WTC11 (cell line): ENCODE results near the gene NCKAP5L. TPM values are rescaled to one million over a fixed set of nuclear protein-coding genes. Genes with fewer than 3 reads are reported as not detected.

Source experiments
- ATAC-seq: fragments of 200-7000 bp; cut with Tn5 transposase; 2 replicates; pipeline ENCODE4 v1.10.0; 2021; ENCODE audit warnings: mild to moderate bottlenecking, moderate library complexity
- CTCF ChIA-PET: fragments of 300-600 bp; sonication (Branson Sonifier 250); formaldehyde crosslinking; loops from one replicate; lab custom pipeline; 2021; ENCODE audit warnings: antibody characterized with exemption; lab: Charles Lee
- POLR2A ChIA-PET: fragments of 350-600 bp; sonication (Branson Sonifier 250); formaldehyde crosslinking; loops from one replicate; lab custom pipeline; 2021; ENCODE audit warnings: antibody characterized with exemption; lab: Charles Lee
- DNase-seq: peaks from one replicate; pipeline ENCODE4 v3.0.0; 2021; ENCODE audit warnings: low spot score
- H3K27ac Mint-ChIP-seq: 2 replicates; pipeline ENCODE4 v1.8.0; 2021; ENCODE audit warnings: mixed read lengths
- H3K27me3 Mint-ChIP-seq: 2 replicates; pipeline ENCODE4 v1.8.0; 2021; ENCODE audit warnings: low read depth, mild to moderate bottlenecking, moderate library complexity, mixed read lengths
- H3K36me3 Mint-ChIP-seq: 2 replicates; pipeline ENCODE4 v1.8.0; 2021; ENCODE audit warnings: mixed read lengths
- H3K4me1 Mint-ChIP-seq: 2 replicates; pipeline ENCODE4 v1.8.0; 2022; ENCODE audit warnings: mixed read lengths
- H3K4me3 Mint-ChIP-seq: 2 replicates; pipeline ENCODE4 v1.8.0; 2021; ENCODE audit warnings: mild to moderate bottlenecking, moderate library complexity, mixed read lengths
- H3K9me3 Mint-ChIP-seq: 2 replicates; pipeline ENCODE4 v1.8.0; 2021; ENCODE audit warnings: mixed read lengths
- CREM ChIP-seq: sonication (generic); formaldehyde crosslinking; IDR thresholded peaks from 2 replicates; pipeline ENCODE4 v1.8.1; 2022; ENCODE audit warnings: mild to moderate bottlenecking, missing genetic modification reagents, moderate library complexity
- ERG ChIP-seq: fragments of 250-450 bp; sonication (Bioruptor Pico); IDR thresholded peaks from 2 replicates; pipeline ENCODE4 v1.8.0; 2021; ENCODE audit warnings: mild to moderate bottlenecking
- GABPB1 ChIP-seq: sonication (generic); formaldehyde crosslinking; IDR thresholded peaks from 2 replicates; pipeline ENCODE4 v1.8.1; 2023; ENCODE audit warnings: mild to moderate bottlenecking, missing genetic modification reagents
- GTF2I ChIP-seq: fragments of 250-450 bp; sonication (Bioruptor Pico); conservative IDR thresholded peaks from 2 replicates; pipeline ENCODE4 v1.4.0; 2021; ENCODE audit warnings: mild to moderate bottlenecking
- IRF2 ChIP-seq: sonication (generic); formaldehyde crosslinking; IDR thresholded peaks from 2 replicates; pipeline ENCODE4 v1.8.0; 2022; ENCODE audit warnings: low read depth, missing genetic modification reagents, borderline replicate concordance
- KAT7 ChIP-seq: sonication (generic); formaldehyde crosslinking; IDR thresholded peaks from 2 replicates; pipeline ENCODE4 v1.8.1; 2023; ENCODE audit warnings: missing genetic modification reagents, mild to moderate bottlenecking, borderline replicate concordance
- NFATC4 ChIP-seq: fragments of 250-450 bp; sonication (Bioruptor Pico); IDR thresholded peaks from 2 replicates; pipeline ENCODE4 v1.9.0; 2021; ENCODE audit warnings: mild to moderate bottlenecking
- NFYB ChIP-seq: sonication (generic); formaldehyde crosslinking; conservative IDR thresholded peaks from 2 replicates; pipeline ENCODE4 v1.8.0; 2022; ENCODE audit warnings: low read depth, missing genetic modification reagents
- PRRX2 ChIP-seq: fragments of 250-450 bp; sonication (Bioruptor Pico); IDR thresholded peaks from 2 replicates; pipeline ENCODE4 v1.8.0; 2021; ENCODE audit warnings: mild to moderate bottlenecking
- SMAD4 ChIP-seq: sonication (generic); formaldehyde crosslinking; IDR thresholded peaks from 2 replicates; pipeline ENCODE4 v1.8.0; 2022; ENCODE audit warnings: mild to moderate bottlenecking, missing genetic modification reagents
- TEAD1 ChIP-seq: sonication (generic); formaldehyde crosslinking; IDR thresholded peaks from 2 replicates; pipeline ENCODE4 v1.8.0; 2022; ENCODE audit warnings: mild to moderate bottlenecking, missing genetic modification reagents
- USF1 ChIP-seq: sonication (generic); formaldehyde crosslinking; IDR thresholded peaks from 2 replicates; pipeline ENCODE4 v1.8.0; 2022; ENCODE audit warnings: mild to moderate bottlenecking, missing genetic modification reagents
- ZNF121 ChIP-seq: sonication (generic); formaldehyde crosslinking; IDR thresholded peaks from 2 replicates; pipeline ENCODE4 v1.8.0; 2023; ENCODE audit warnings: missing genetic modification reagents
- ZNF317 ChIP-seq: sonication (generic); formaldehyde crosslinking; IDR thresholded peaks from 2 replicates; pipeline ENCODE4 v1.8.1; 2023; ENCODE audit warnings: low read depth, mild to moderate bottlenecking, moderate library complexity, missing genetic modification reagents, borderline replicate concordance
- ZSCAN18 ChIP-seq: fragments of 250-450 bp; sonication (Bioruptor Pico); IDR thresholded peaks from 2 replicates; pipeline ENCODE4 v2.1.2; 2022; ENCODE audit warnings: mild to moderate bottlenecking, moderate library complexity
- total RNA-seq: library from RNA; stranded (reverse); gene quantifications from 3 replicates; pipeline ENCODE4 v1.2.3, GENCODE V29; 2021
- TF ChIP-seq, protein P1 (sequence below): sonication (generic); formaldehyde crosslinking; IDR thresholded peaks from 2 replicates; pipeline ENCODE4 v1.8.1; 2023; ENCODE audit warnings: mild to moderate bottlenecking, moderate library complexity, missing genetic modification reagents
- TF ChIP-seq, protein P2 (sequence below): sonication (generic); formaldehyde crosslinking; IDR thresholded peaks from 2 replicates; pipeline ENCODE4 v1.8.1; 2023; ENCODE audit warnings: mild to moderate bottlenecking, missing genetic modification reagents, moderate library complexity

The NCKAP5L gene
- total RNA-seq, 1 experiment from 2014 or later = 27.8 TPM

GRCh38 chr12:49869816-49870500, 41.7 kb upstream of the NCKAP5L start (continued):
- TF ChIP-seq ERG (CRISPR knock-in tag) (no peak), GABPB1 (CRISPR knock-in tag) (no peak), KAT7 (CRISPR knock-in tag) (no peak), ZSCAN18 (CRISPR knock-in tag) (no peak)
- TF ChIP-seq, protein P1, sequence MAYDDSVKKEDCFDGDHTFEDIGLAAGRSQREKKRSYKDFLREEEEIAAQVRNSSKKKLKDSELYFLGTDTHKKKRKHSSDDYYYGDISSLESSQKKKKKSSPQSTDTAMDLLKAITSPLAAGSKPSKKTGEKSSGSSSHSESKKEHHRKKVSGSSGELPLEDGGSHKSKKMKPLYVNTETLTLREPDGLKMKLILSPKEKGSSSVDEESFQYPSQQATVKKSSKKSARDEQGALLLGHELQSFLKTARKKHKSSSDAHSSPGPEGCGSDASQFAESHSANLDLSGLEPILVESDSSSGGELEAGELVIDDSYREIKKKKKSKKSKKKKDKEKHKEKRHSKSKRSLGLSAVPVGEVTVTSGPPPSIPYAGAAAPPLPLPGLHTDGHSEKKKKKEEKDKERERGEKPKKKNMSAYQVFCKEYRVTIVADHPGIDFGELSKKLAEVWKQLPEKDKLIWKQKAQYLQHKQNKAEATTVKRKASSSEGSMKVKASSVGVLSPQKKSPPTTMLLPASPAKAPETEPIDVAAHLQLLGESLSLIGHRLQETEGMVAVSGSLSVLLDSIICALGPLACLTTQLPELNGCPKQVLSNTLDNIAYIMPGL (CRISPR knock-in tag) = no peak

- ATAC-seq (no peak), DNase-seq (no peak)
- H3K9me3 Mint-ChIP-seq = no peaks in the 10 kb centered on the region
- no peak overlapping the region for H3K27ac Mint-ChIP-seq
- peaks cover 10% of the 10 kb centered on the region for H3K27me3 Mint-ChIP-seq
- peaks cover 9% of the 10 kb centered on the region for H3K4me1 Mint-ChIP-seq
- TF ChIP-seq PRRX2 = no peak
- TF ChIP-seq GTF2I (CRISPR knock-in tag) = no peak
- TF ChIP-seq ZNF317 (CRISPR knock-in tag) = no peak
- TF ChIP-seq ZNF121 (CRISPR knock-in tag) = no peak
- TF ChIP-seq, protein P2, sequence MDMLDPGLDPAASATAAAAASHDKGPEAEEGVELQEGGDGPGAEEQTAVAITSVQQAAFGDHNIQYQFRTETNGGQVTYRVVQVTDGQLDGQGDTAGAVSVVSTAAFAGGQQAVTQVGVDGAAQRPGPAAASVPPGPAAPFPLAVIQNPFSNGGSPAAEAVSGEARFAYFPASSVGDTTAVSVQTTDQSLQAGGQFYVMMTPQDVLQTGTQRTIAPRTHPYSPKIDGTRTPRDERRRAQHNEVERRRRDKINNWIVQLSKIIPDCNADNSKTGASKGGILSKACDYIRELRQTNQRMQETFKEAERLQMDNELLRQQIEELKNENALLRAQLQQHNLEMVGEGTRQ (CRISPR knock-in tag) = no peak
- no peak for TF ChIP-seq USF1 (CRISPR knock-in tag)
- no peak for TF ChIP-seq CREM (CRISPR knock-in tag)
- TF ChIP-seq NFATC4 (CRISPR knock-in tag) = no peak
- TF ChIP-seq IRF2 = no peak
- no peak for TF ChIP-seq NFYB (CRISPR knock-in tag)
- no peak for TF ChIP-seq TEAD1 (CRISPR knock-in tag)
- TF ChIP-seq SMAD4 = no peak
- H3K4me3 Mint-ChIP-seq = no peak overlapping the region
- no peaks in the 10 kb centered on the region for H3K36me3 Mint-ChIP-seq
- CTCF ChIA-PET = interaction anchor here (0.6 to 9.5 kb wide), 6 partner anchors 12 to 201 kb away, joined by 3 to 99 read pairs (median 8); no protein-coding TSS in a partner anchor
- POLR2A ChIA-PET = interaction anchor here (0.5 kb wide), 1 partner anchor 312 kb away, joined by 4 read pairs; no protein-coding TSS in a partner anchor
Observed at GRCh38 chr12:49868952-49869815, 41.0 kb upstream of the NCKAP5L start.
